Liver (tissue), 9 donors: ENCODE data around the gene SPTBN5. TPM values are rescaled to one million over a fixed set of nuclear protein-coding genes. Genes with fewer than 3 reads are reported as not detected.

Experiments used
- DNase-seq: peaks from one replicate; pipeline ENCODE4 v3.0.0-alpha.2; 2017; ENCODE audit warnings: low spot score
- H3K27ac ChIP-seq, 2 donors: one replicate each; pipeline ENCODE4 v1.7.0; 2013; ENCODE audit warnings: inconsistent platforms in 2 of 2, low read length in 2 of 2, control low read depth in 1 of 2, low read depth in 1 of 2, mild to moderate bottlenecking in 1 of 2
- H3K27me3 ChIP-seq, 4 donors: one replicate each; pipeline versions ENCODE4 v1.6.1 to v1.7.0; 2013; ENCODE audit warnings: low read length in 3 of 4, inconsistent platforms in 1 of 4, mild to moderate bottlenecking in 1 of 4, moderate library complexity in 1 of 4; ENCODE audit not compliant: control insufficient read depth in 4 of 4, insufficient read depth in 4 of 4
- H3K36me3 ChIP-seq, 4 donors: one replicate each; pipeline versions ENCODE4 v1.6.1 to v1.7.0; 2013; ENCODE audit warnings: low read length in 3 of 4, mild to moderate bottlenecking in 3 of 4, low read depth in 1 of 4, moderate library complexity in 1 of 4; ENCODE audit not compliant: control insufficient read depth in 4 of 4, insufficient read depth in 3 of 4
- H3K4me1 ChIP-seq, 4 donors: one replicate each; pipeline versions ENCODE4 v1.6.1 to v1.7.0; 2013; ENCODE audit warnings: low read length in 3 of 4, mild to moderate bottlenecking in 3 of 4, moderate library complexity in 1 of 4; ENCODE audit not compliant: control insufficient read depth in 4 of 4, insufficient read depth in 4 of 4
- H3K4me3 ChIP-seq, 3 donors: one replicate each; pipeline versions ENCODE4 v1.6.1 to v1.7.0; 2013; ENCODE audit warnings: low read length in 3 of 3, control low read depth in 1 of 3, low read depth in 1 of 3, mild to moderate bottlenecking in 1 of 3
- H3K9ac ChIP-seq, 2 donors: one replicate each; pipeline ENCODE4 v1.7.0; 2013; ENCODE audit warnings: low read length in 2 of 2, mild to moderate bottlenecking in 2 of 2, moderate library complexity in 2 of 2, control low read depth in 1 of 2, low read depth in 1 of 2
- H3K9me3 ChIP-seq, 4 donors: one replicate each; pipeline versions ENCODE4 v1.6.1 to v1.7.0; 2013; ENCODE audit warnings: low read length in 3 of 4; ENCODE audit not compliant: control insufficient read depth in 4 of 4
- EGR1 ChIP-seq, 2 donors: IDR thresholded peaks; 2 replicates each; pipeline ENCODE4 v1.6.1; 2016 to 2018; ENCODE audit warnings: antibody characterized with exemption in 2 of 2, low read depth in 2 of 2
- FOXA1 ChIP-seq: IDR thresholded peaks from 2 replicates; pipeline ENCODE4 v1.6.1; 2016; ENCODE audit warnings: antibody characterized with exemption
- FOXA2 ChIP-seq: IDR thresholded peaks from 2 replicates; pipeline ENCODE4 v1.6.1; 2016; ENCODE audit warnings: antibody characterized with exemption
- GABPA ChIP-seq, 2 donors: IDR thresholded peaks in 1 of 2; conservative IDR thresholded peaks in 1 of 2; 2 replicates each; pipeline ENCODE4 v1.6.1; 2016; ENCODE audit warnings: antibody characterized with exemption in 2 of 2, mild to moderate bottlenecking in 1 of 2, moderate library complexity in 1 of 2
- HNF4A ChIP-seq, 2 donors: conservative IDR thresholded peaks; 2 replicates each; pipeline ENCODE4 v1.6.1; 2016; ENCODE audit warnings: antibody characterized with exemption in 2 of 2, mild to moderate bottlenecking in 2 of 2
- HNF4G ChIP-seq: IDR thresholded peaks from 2 replicates; pipeline ENCODE4 v1.6.1; 2016; ENCODE audit warnings: antibody characterized with exemption
- JUND ChIP-seq, 2 donors: IDR thresholded peaks; 2 replicates each; pipeline ENCODE4 v1.6.1; 2016; ENCODE audit warnings: antibody characterized with exemption in 2 of 2
- RAD21 ChIP-seq, 2 donors: IDR thresholded peaks; 2 replicates each; pipeline ENCODE4 v1.6.1; 2016; ENCODE audit warnings: antibody characterized with exemption in 2 of 2, mild to moderate bottlenecking in 2 of 2
- SP1 ChIP-seq: IDR thresholded peaks from 2 replicates; pipeline ENCODE4 v1.6.1; 2018; ENCODE audit warnings: antibody characterized with exemption, mild to moderate bottlenecking
- TAF1 ChIP-seq: conservative IDR thresholded peaks from 2 replicates; pipeline ENCODE4 v1.6.1; 2016; ENCODE audit warnings: antibody characterized with exemption, mild to moderate bottlenecking
- YY1 ChIP-seq: IDR thresholded peaks from 2 replicates; pipeline ENCODE4 v1.6.1; 2016; ENCODE audit warnings: antibody characterized with exemption, mild to moderate bottlenecking
- WGBS: extraction: QIAGEN DNeasy Blood & Tissue Kit; methylation state at CpG from one replicate; pipeline ENCODE4 v1.1.7; 2013; 5-methylcytosine and 5-hydroxymethylcytosine counted together
- polyA plus RNA-seq, 2 donors: library from polyadenylated mRNA; stranded (reverse) in 1 of 2; unstranded in 1 of 2; fragments of 200-250 nt in 1 of 2; fragments of >200 nt in 1 of 2; fragmentation: Nextera tagmentation in 1 of 2; extraction: Ambion mirVana in 1 of 2; gene quantifications; one replicate each; pipeline versions ENCODE4 v1.2.1 to v1.2.3, GENCODE V29; 2013 to 2015
- total RNA-seq, 2 donors: library from RNA; depleted of rRNA; stranded (reverse); fragments of >200 nt; gene quantifications; one replicate each; pipeline ENCODE4 v1.2.3, GENCODE V29; 2014
- TF ChIP-seq, protein P1 (sequence below): IDR thresholded peaks from 2 replicates; pipeline ENCODE4 v1.6.1; 2016; ENCODE audit warnings: antibody characterized with exemption
- TF ChIP-seq, protein P2 (sequence below): IDR thresholded peaks from 2 replicates; pipeline ENCODE4 v1.6.1; 2016; ENCODE audit warnings: antibody characterized with exemption, mild to moderate bottlenecking
- TF ChIP-seq, protein P3 (sequence below): fragments of 150-350 bp; IDR thresholded peaks from 2 replicates; pipeline ENCODE4 v1.5.1; 2017; ENCODE audit warnings: improper control_type of control experiment, low read depth, low read length; ENCODE audit not compliant: missing input control
- TF ChIP-seq, protein P4 (sequence below): IDR thresholded peaks from 2 replicates; pipeline ENCODE4 v1.6.1; 2016; ENCODE audit warnings: antibody characterized with exemption
- donor health status: healthy.
- donor health status: healthy.
- donor health status: healthy.
- donor health status: healthy.
- donor health status: healthy.

The SPTBN5 gene
- total and polyA plus RNA-seq, 4 donors = 0.12 to 1.7 (median 0.17) TPM

DNA sequence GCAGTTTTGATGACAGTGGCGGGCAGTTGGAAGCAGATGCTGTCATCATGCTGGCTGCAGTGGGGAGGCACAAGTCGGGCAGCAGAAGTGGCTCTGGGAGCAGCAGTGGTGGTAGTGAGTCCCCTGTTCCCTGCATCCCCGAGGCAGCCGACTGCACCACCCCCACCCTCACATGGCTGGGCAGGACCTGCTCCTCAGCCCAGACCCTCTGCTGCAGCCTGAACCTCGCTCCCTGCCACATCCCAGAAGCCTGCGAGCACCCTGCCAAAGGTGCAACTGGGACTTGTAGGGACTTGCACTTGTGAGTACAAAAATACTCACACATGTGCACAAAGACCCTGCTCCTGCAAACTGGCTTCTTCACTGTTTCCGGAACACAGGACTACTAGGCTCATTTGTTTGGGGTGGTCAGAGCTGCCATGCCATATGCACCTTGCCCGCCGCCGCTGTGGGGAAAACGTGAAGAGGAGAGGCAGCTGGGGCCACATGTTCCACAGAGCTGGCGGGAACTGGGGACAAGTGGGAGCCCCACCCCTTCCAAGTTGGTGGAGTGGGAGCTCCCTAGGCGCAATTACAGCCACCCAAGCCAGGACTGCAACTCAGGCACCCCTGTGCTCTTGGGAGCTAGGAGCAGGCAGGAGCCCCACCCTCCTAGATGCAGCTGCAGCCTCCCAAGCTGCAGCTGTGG, 63.8 kb downstream of the SPTBN5 start:
- no peak for TF ChIP-seq FOXA1
- TF ChIP-seq EGR1 (IDR thresholded peaks at IDR 0.05; ENCODE audit: low read depth in 2 of 2) = no peak

DNA sequence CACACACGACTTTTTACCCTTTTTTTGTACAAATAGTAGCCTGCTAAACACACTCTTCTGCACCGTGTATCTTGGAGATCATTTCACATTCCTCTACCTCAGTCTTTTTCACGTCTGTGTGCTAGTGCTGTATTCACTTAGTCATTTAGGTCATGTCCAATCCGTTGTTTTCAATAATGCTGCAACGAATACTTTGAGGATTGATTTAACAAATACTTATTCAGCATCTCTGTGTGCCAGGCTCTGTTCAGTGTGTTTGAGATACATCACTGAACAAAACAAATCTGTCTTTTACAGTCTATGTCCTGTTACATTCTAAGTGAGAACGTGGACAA, 65.1 kb downstream of the SPTBN5 start:
- H3K27ac ChIP-seq = no peak overlapping the region
- peak overlapping the region; percentile 76 to 86 (median 83) for H3K4me3 ChIP-seq
- DNase-seq = no peak
- peaks cover 0 to 12% (median 11%) of the 10 kb centered on the region in 4 donors for H3K4me1 ChIP-seq
- H3K36me3 ChIP-seq = peaks cover 0 to 8% (median 0%) of the 10 kb centered on the region in 4 donors
- TF ChIP-seq HNF4A (conservative IDR thresholded peaks at IDR 0.05) (no peak), FOXA2 (no peak), RAD21 (IDR thresholded peaks at IDR 0.05) (no peak), TAF1 (no peak), SP1 (no peak), YY1 (no peak), JUND (IDR thresholded peaks at IDR 0.05) (no peak), HNF4G (no peak), FOXA1 (no peak), GABPA (IDR thresholded peaks at IDR 0.05 in 1 of 2, conservative IDR thresholded peaks at IDR 0.05 in 1 of 2) (no peak)
- TF ChIP-seq, protein P1, sequence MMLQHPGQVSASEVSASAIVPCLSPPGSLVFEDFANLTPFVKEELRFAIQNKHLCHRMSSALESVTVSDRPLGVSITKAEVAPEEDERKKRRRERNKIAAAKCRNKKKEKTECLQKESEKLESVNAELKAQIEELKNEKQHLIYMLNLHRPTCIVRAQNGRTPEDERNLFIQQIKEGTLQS = no peak
- TF ChIP-seq, protein P2, sequence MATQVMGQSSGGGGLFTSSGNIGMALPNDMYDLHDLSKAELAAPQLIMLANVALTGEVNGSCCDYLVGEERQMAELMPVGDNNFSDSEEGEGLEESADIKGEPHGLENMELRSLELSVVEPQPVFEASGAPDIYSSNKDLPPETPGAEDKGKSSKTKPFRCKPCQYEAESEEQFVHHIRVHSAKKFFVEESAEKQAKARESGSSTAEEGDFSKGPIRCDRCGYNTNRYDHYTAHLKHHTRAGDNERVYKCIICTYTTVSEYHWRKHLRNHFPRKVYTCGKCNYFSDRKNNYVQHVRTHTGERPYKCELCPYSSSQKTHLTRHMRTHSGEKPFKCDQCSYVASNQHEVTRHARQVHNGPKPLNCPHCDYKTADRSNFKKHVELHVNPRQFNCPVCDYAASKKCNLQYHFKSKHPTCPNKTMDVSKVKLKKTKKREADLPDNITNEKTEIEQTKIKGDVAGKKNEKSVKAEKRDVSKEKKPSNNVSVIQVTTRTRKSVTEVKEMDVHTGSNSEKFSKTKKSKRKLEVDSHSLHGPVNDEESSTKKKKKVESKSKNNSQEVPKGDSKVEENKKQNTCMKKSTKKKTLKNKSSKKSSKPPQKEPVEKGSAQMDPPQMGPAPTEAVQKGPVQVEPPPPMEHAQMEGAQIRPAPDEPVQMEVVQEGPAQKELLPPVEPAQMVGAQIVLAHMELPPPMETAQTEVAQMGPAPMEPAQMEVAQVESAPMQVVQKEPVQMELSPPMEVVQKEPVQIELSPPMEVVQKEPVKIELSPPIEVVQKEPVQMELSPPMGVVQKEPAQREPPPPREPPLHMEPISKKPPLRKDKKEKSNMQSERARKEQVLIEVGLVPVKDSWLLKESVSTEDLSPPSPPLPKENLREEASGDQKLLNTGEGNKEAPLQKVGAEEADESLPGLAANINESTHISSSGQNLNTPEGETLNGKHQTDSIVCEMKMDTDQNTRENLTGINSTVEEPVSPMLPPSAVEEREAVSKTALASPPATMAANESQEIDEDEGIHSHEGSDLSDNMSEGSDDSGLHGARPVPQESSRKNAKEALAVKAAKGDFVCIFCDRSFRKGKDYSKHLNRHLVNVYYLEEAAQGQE = no peak
- TF ChIP-seq, protein P3, sequence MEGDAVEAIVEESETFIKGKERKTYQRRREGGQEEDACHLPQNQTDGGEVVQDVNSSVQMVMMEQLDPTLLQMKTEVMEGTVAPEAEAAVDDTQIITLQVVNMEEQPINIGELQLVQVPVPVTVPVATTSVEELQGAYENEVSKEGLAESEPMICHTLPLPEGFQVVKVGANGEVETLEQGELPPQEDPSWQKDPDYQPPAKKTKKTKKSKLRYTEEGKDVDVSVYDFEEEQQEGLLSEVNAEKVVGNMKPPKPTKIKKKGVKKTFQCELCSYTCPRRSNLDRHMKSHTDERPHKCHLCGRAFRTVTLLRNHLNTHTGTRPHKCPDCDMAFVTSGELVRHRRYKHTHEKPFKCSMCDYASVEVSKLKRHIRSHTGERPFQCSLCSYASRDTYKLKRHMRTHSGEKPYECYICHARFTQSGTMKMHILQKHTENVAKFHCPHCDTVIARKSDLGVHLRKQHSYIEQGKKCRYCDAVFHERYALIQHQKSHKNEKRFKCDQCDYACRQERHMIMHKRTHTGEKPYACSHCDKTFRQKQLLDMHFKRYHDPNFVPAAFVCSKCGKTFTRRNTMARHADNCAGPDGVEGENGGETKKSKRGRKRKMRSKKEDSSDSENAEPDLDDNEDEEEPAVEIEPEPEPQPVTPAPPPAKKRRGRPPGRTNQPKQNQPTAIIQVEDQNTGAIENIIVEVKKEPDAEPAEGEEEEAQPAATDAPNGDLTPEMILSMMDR = no peak
- TF ChIP-seq, protein P4, sequence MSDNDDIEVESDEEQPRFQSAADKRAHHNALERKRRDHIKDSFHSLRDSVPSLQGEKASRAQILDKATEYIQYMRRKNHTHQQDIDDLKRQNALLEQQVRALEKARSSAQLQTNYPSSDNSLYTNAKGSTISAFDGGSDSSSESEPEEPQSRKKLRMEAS = no peak
- H3K9me3 ChIP-seq = no peaks in the 10 kb centered on the region
- H3K9ac ChIP-seq = peak overlapping the region; percentile 68 to 75
- H3K27me3 ChIP-seq = no peaks in the 10 kb centered on the region
- WGBS = 14% methylated on average over 6 of the region's 6 CpGs

More for the DNA sequence above, 63.8 kb downstream of the SPTBN5 start:
- Histone ChIP-seq H3K4me3 (no peak overlapping the region), H3K27me3 (no peaks in the 10 kb centered on the region), H3K27ac (no peak overlapping the region), H3K9me3 (no peaks in the 10 kb centered on the region), H3K9ac (no peak overlapping the region), H3K36me3 (peaks cover 0 to 4% (median 0%) of the 10 kb centered on the region in 4 donors), H3K4me1 (peaks cover 0 to 12% (median 11%) of the 10 kb centered on the region in 4 donors)
- DNase-seq = no peak
- WGBS = 97% methylated on average over 13 of the region's 13 CpGs
